Measurements from ENCODE around the gene CCDC33. TPM values are rescaled to one million over a fixed set of nuclear protein-coding genes. Genes with fewer than 3 reads are reported as not detected.

Gene CCDC33
- total RNA-seq, 1 donor from 2014 or later: 0.51 TPM

GRCh38 chr15:74293021-74293810 lies 57.1 kb downstream of the CCDC33 start:
- TF ChIP-seq CTCF (IDR thresholded peaks at IDR 0.05; ENCODE audit: unreplicated experiment): no peak
- H3K27me3 Mint-ChIP-seq (ENCODE audit: unreplicated experiment): peaks cover 3% of the 10 kb centered on the region
- no peak overlapping the region for H3K27ac Mint-ChIP-seq (ENCODE audit: unreplicated experiment)
- H3K4me3 Mint-ChIP-seq (ENCODE audit: unreplicated experiment): no peak overlapping the region
- DNase-seq (ENCODE audit: low spot score): no peak
- H3K36me3 Mint-ChIP-seq (ENCODE audit: low read depth, unreplicated experiment): no peaks in the 10 kb centered on the region
- H3K9me3 Mint-ChIP-seq (ENCODE audit: unreplicated experiment): no peaks in the 10 kb centered on the region
- peaks cover 12% of the 10 kb centered on the region for H3K4me1 Mint-ChIP-seq (ENCODE audit: unreplicated experiment)

GRCh38 chr15:74294010-74294409 lies 57.9 kb downstream of the CCDC33 start:
- Mint-ChIP-seq H3K27me3 (ENCODE audit: unreplicated experiment) (peaks cover 3% of the 10 kb centered on the region), H3K27ac (ENCODE audit: unreplicated experiment) (no peak overlapping the region), H3K9me3 (ENCODE audit: unreplicated experiment) (no peaks in the 10 kb centered on the region), H3K4me1 (ENCODE audit: unreplicated experiment) (peaks cover 8% of the 10 kb centered on the region), H3K4me3 (ENCODE audit: unreplicated experiment) (no peak overlapping the region), H3K36me3 (ENCODE audit: low read depth, unreplicated experiment) (no peaks in the 10 kb centered on the region)
- DNase-seq (ENCODE audit: low spot score): no peak
- TF ChIP-seq CTCF (IDR thresholded peaks at IDR 0.05; ENCODE audit: unreplicated experiment): no peak

- H3K36me3 Mint-ChIP-seq (ENCODE audit: low read depth, unreplicated experiment): peaks cover 4% of the 10 kb centered on the region
- H3K9me3 Mint-ChIP-seq (ENCODE audit: unreplicated experiment): no peaks in the 10 kb centered on the region
- no peak overlapping the region for H3K4me3 Mint-ChIP-seq (ENCODE audit: unreplicated experiment)
- peaks cover 4% of the 10 kb centered on the region for H3K4me1 Mint-ChIP-seq (ENCODE audit: unreplicated experiment)
- DNase-seq (ENCODE audit: low spot score): no peak
- no peak overlapping the region for H3K27ac Mint-ChIP-seq (ENCODE audit: unreplicated experiment)
- H3K27me3 Mint-ChIP-seq (ENCODE audit: unreplicated experiment): peaks cover 6% of the 10 kb centered on the region
- TF ChIP-seq CTCF (IDR thresholded peaks at IDR 0.05; ENCODE audit: unreplicated experiment): no peak
Observed at GRCh38 chr15:74295800-74296199, 59.7 kb downstream of the CCDC33 start.

GRCh38 chr15:74297887-74298286 lies 61.8 kb downstream of the CCDC33 start:
- peaks cover 4% of the 10 kb centered on the region for H3K36me3 Mint-ChIP-seq (ENCODE audit: low read depth, unreplicated experiment)
- H3K27ac Mint-ChIP-seq (ENCODE audit: unreplicated experiment): no peak overlapping the region
- no peaks in the 10 kb centered on the region for H3K9me3 Mint-ChIP-seq (ENCODE audit: unreplicated experiment)
- H3K27me3 Mint-ChIP-seq (ENCODE audit: unreplicated experiment): peaks cover 8% of the 10 kb centered on the region
- H3K4me1 Mint-ChIP-seq (ENCODE audit: unreplicated experiment): peaks cover 8% of the 10 kb centered on the region
- no peak for TF ChIP-seq CTCF (IDR thresholded peaks at IDR 0.05; ENCODE audit: unreplicated experiment)
- H3K4me3 Mint-ChIP-seq (ENCODE audit: unreplicated experiment): no peak overlapping the region
- no peak for DNase-seq (ENCODE audit: low spot score)

GRCh38 chr15:74300057-74300795 lies 64.1 kb downstream of the CCDC33 start:
- no peak for DNase-seq (ENCODE audit: low spot score)
- H3K27me3 Mint-ChIP-seq (ENCODE audit: unreplicated experiment): peaks cover 9% of the 10 kb centered on the region
- H3K36me3 Mint-ChIP-seq (ENCODE audit: low read depth, unreplicated experiment): peaks cover 4% of the 10 kb centered on the region
- no peak for TF ChIP-seq CTCF (IDR thresholded peaks at IDR 0.05; ENCODE audit: unreplicated experiment)
- H3K9me3 Mint-ChIP-seq (ENCODE audit: unreplicated experiment): no peaks in the 10 kb centered on the region
- no peak overlapping the region for H3K4me3 Mint-ChIP-seq (ENCODE audit: unreplicated experiment)
- H3K27ac Mint-ChIP-seq (ENCODE audit: unreplicated experiment): no peak overlapping the region
- H3K4me1 Mint-ChIP-seq (ENCODE audit: unreplicated experiment): peaks cover 20% of the 10 kb centered on the region
